ENCODE results near the gene RPP40.
"Not testable (repeated sequence)": the region's sequence is repeated elsewhere in the genome, so short reads cannot be mapped to it uniquely, and the experiment has no call there.

RPP40 gene

GRCh38 chr6:5011346-5011745 lies 7.5 kb upstream of the RPP40 start:
- no peak for DNase-seq (ENCODE audit: extremely low spot score)
- POLR2A ChIA-PET: no interaction called here
- TF ChIP-seq ZNF384 (IDR thresholded peaks at IDR 0.05): no peak
- no peak for TF ChIP-seq FOXK2 (IDR thresholded peaks at IDR 0.05)
- TF ChIP-seq FOXA1 (IDR thresholded peaks at IDR 0.05): no peak
- no peak for TF ChIP-seq HDGF (IDR thresholded peaks at IDR 0.05; ENCODE audit: borderline replicate concordance)
- TF ChIP-seq SUZ12 (IDR thresholded peaks at IDR 0.05): no peak
- no peak for TF ChIP-seq SP1 (IDR thresholded peaks at IDR 0.05)
- no peak for TF ChIP-seq L3MBTL2 (conservative IDR thresholded peaks at IDR 0.05)
- TF ChIP-seq PKNOX1 (IDR thresholded peaks at IDR 0.05): no peak
- no peak for TF ChIP-seq CTBP1 (IDR thresholded peaks at IDR 0.05; ENCODE audit: borderline replicate concordance)
- no peak for TF ChIP-seq TARDBP (IDR thresholded peaks at IDR 0.05)
- TF ChIP-seq ELF4 (IDR thresholded peaks at IDR 0.05): no peak
- no peak for TF ChIP-seq NFRKB (IDR thresholded peaks at IDR 0.05)
- no peak for TF ChIP-seq FOXM1 (IDR thresholded peaks at IDR 0.05; ENCODE audit: borderline replicate concordance)
- TF ChIP-seq BHLHE40 (IDR thresholded peaks at IDR 0.05; ENCODE audit: borderline replicate concordance): no peak
- no peak for TF ChIP-seq LEF1 (IDR thresholded peaks at IDR 0.05; ENCODE audit: borderline replicate concordance)
- TF ChIP-seq ARNT (IDR thresholded peaks at IDR 0.05): no peak
- CTCF ChIA-PET: no interaction called here

- TF ChIP-seq TARDBP (IDR thresholded peaks at IDR 0.05) (no peak), L3MBTL2 (conservative IDR thresholded peaks at IDR 0.05) (no peak), FOXM1 (IDR thresholded peaks at IDR 0.05; ENCODE audit: borderline replicate concordance) (no peak), FOXK2 (IDR thresholded peaks at IDR 0.05) (no peak), SP1 (IDR thresholded peaks at IDR 0.05) (no peak), ARNT (IDR thresholded peaks at IDR 0.05) (no peak), FOXA1 (IDR thresholded peaks at IDR 0.05) (no peak), CTBP1 (IDR thresholded peaks at IDR 0.05; ENCODE audit: borderline replicate concordance) (no peak), ELF4 (IDR thresholded peaks at IDR 0.05) (no peak), BHLHE40 (IDR thresholded peaks at IDR 0.05; ENCODE audit: borderline replicate concordance) (no peak), LEF1 (IDR thresholded peaks at IDR 0.05; ENCODE audit: borderline replicate concordance) (no peak), HDGF (IDR thresholded peaks at IDR 0.05; ENCODE audit: borderline replicate concordance) (no peak), NFRKB (IDR thresholded peaks at IDR 0.05) (no peak), SUZ12 (IDR thresholded peaks at IDR 0.05) (no peak), ZNF384 (IDR thresholded peaks at IDR 0.05) (no peak), PKNOX1 (IDR thresholded peaks at IDR 0.05) (no peak)
- CTCF ChIA-PET: no interaction called here
- no peak for DNase-seq (ENCODE audit: extremely low spot score)
- POLR2A ChIA-PET: no interaction called here
These were observed 3.7 kb upstream of the RPP40 start for GRCh38 chr6:5007531-5007930.

GRCh38 chr6:5006222-5006621 lies 2.4 kb upstream of the RPP40 start:
- no peak for DNase-seq (ENCODE audit: extremely low spot score)
- no peak for TF ChIP-seq SUZ12 (IDR thresholded peaks at IDR 0.05)
- TF ChIP-seq LEF1 (IDR thresholded peaks at IDR 0.05; ENCODE audit: borderline replicate concordance): no peak
- no peak for TF ChIP-seq CTBP1 (IDR thresholded peaks at IDR 0.05; ENCODE audit: borderline replicate concordance)
- TF ChIP-seq PKNOX1 (IDR thresholded peaks at IDR 0.05): no peak
- no peak for TF ChIP-seq FOXM1 (IDR thresholded peaks at IDR 0.05; ENCODE audit: borderline replicate concordance)
- no peak for TF ChIP-seq HDGF (IDR thresholded peaks at IDR 0.05; ENCODE audit: borderline replicate concordance)
- TF ChIP-seq SP1 (IDR thresholded peaks at IDR 0.05): no peak
- no peak for TF ChIP-seq BHLHE40 (IDR thresholded peaks at IDR 0.05; ENCODE audit: borderline replicate concordance)
- no peak for TF ChIP-seq FOXK2 (IDR thresholded peaks at IDR 0.05)
- POLR2A ChIA-PET: no interaction called here
- CTCF ChIA-PET: interaction anchor here (0.6 kb wide), 1 partner anchor 1927 kb away, joined by 4 read pairs; no protein-coding TSS in a partner anchor

GRCh38 chr6:5005038-5005433 lies 1.2 kb upstream of the RPP40 start:
- CTCF ChIA-PET; POLR2A ChIA-PET; DNase-seq (ENCODE audit: extremely low spot score): not testable (repeated sequence)

- no peak for TF ChIP-seq LEF1 (IDR thresholded peaks at IDR 0.05; ENCODE audit: borderline replicate concordance)
- TF ChIP-seq PKNOX1 (IDR thresholded peaks at IDR 0.05): no peak
- no peak for TF ChIP-seq FOXA1 (IDR thresholded peaks at IDR 0.05)
- no peak for TF ChIP-seq BHLHE40 (IDR thresholded peaks at IDR 0.05; ENCODE audit: borderline replicate concordance)
- POLR2A ChIA-PET: interaction anchor here (0.9 to 1.2 kb wide), 3 partner anchors 10 to 26 kb away, joined by 3 read pairs; no protein-coding TSS in a partner anchor
- DNase-seq (ENCODE audit: extremely low spot score): no peak
- CTCF ChIA-PET: no interaction called here
These were observed 668 bp upstream of the RPP40 start for GRCh38 chr6:5004373-5005037.

- ChIA-PET CTCF (no interaction called here), POLR2A (no interaction called here)
- DNase-seq (ENCODE audit: extremely low spot score): no peak
- no peak for TF ChIP-seq FOXK2 (IDR thresholded peaks at IDR 0.05)
- no peak for TF ChIP-seq ARNT (IDR thresholded peaks at IDR 0.05)
- TF ChIP-seq ELF4 (IDR thresholded peaks at IDR 0.05): no peak
- no peak for TF ChIP-seq L3MBTL2 (conservative IDR thresholded peaks at IDR 0.05)
- TF ChIP-seq PKNOX1 (IDR thresholded peaks at IDR 0.05): no peak
- TF ChIP-seq SP1 (IDR thresholded peaks at IDR 0.05): no peak
- TF ChIP-seq ZNF384 (IDR thresholded peaks at IDR 0.05): no peak
- no peak for TF ChIP-seq SUZ12 (IDR thresholded peaks at IDR 0.05)
- TF ChIP-seq FOXM1 (IDR thresholded peaks at IDR 0.05; ENCODE audit: borderline replicate concordance): no peak
- no peak for TF ChIP-seq LEF1 (IDR thresholded peaks at IDR 0.05; ENCODE audit: borderline replicate concordance)
- no peak for TF ChIP-seq HDGF (IDR thresholded peaks at IDR 0.05; ENCODE audit: borderline replicate concordance)
- no peak for TF ChIP-seq BHLHE40 (IDR thresholded peaks at IDR 0.05; ENCODE audit: borderline replicate concordance)
- no peak for TF ChIP-seq TARDBP (IDR thresholded peaks at IDR 0.05)
- no peak for TF ChIP-seq FOXA1 (IDR thresholded peaks at IDR 0.05)
- TF ChIP-seq NFRKB (IDR thresholded peaks at IDR 0.05): no peak
These were observed 4.3 kb downstream of the RPP40 start for GRCh38 chr6:4999586-4999985.

All from HEK293T (cell line).